Measurements from ENCODE around the gene SLCO2A1.

The SLCO2A1 gene

GRCh38 chr3:134029734-134030378 is at the start of gene SLCO2A1:
SLCO2A1 (minus strand) TSS chr3:134029925; CDS start chr3:134029802, 123 bp downstream.
- no peak for DNase-seq (ENCODE audit: low spot score)
- no peak for TF ChIP-seq CTCF (IDR thresholded peaks at IDR 0.05; ENCODE audit: extremely low read depth, missing control alignments)

GRCh38 chr3:134079111-134079547 is 49.4 kb upstream of the SLCO2A1 start:
- TF ChIP-seq CTCF (IDR thresholded peaks at IDR 0.05; ENCODE audit: extremely low read depth, missing control alignments), result no peak
- DNase-seq (ENCODE audit: low spot score), result no peak

- no peak for DNase-seq (ENCODE audit: low spot score)
- TF ChIP-seq CTCF (IDR thresholded peaks at IDR 0.05; ENCODE audit: extremely low read depth, missing control alignments), result no peak
These were observed 48.6 kb upstream of the SLCO2A1 start for GRCh38 chr3:134078169-134078831.

GRCh38 chr3:134077649-134078161 is 48.0 kb upstream of the SLCO2A1 start:
- no peak for DNase-seq (ENCODE audit: low spot score)
- no peak for TF ChIP-seq CTCF (IDR thresholded peaks at IDR 0.05; ENCODE audit: extremely low read depth, missing control alignments)

GRCh38 chr3:134076851-134077250 is 47.1 kb upstream of the SLCO2A1 start:
- TF ChIP-seq CTCF (IDR thresholded peaks at IDR 0.05; ENCODE audit: extremely low read depth, missing control alignments), result no peak
- DNase-seq (ENCODE audit: low spot score), result no peak

- TF ChIP-seq CTCF (IDR thresholded peaks at IDR 0.05; ENCODE audit: extremely low read depth, missing control alignments), result no peak
- DNase-seq (ENCODE audit: low spot score), result no peak
These were observed 46.1 kb upstream of the SLCO2A1 start for GRCh38 chr3:134075846-134076245.

GRCh38 chr3:134075568-134075825 is 45.8 kb upstream of the SLCO2A1 start:
- TF ChIP-seq CTCF (IDR thresholded peaks at IDR 0.05; ENCODE audit: extremely low read depth, missing control alignments), result no peak
- no peak for DNase-seq (ENCODE audit: low spot score)
